Karpas-422 (cell line): ENCODE results near the gene CALML5. TPM values are rescaled to one million over a fixed set of nuclear protein-coding genes. Genes with fewer than 3 reads are reported as not detected.

Source experiments
- DNase-seq: peaks from one replicate; pipeline ENCODE4 v3.0.0-alpha.2; 2015
- H2AFZ ChIP-seq: fragments of 200-600 bp; sonication (generic); 2 replicates; pipeline ENCODE4 v1.6.1; 2014; ENCODE audit warnings: antibody characterized with exemption, low read length, mixed read lengths
- H3K27ac ChIP-seq: fragments of 200-600 bp; sonication (generic); 2 replicates; pipeline ENCODE4 v1.5.1; 2014; ENCODE audit warnings: mild to moderate bottlenecking, low read length, moderate library complexity
- H3K27me3 ChIP-seq: fragments of 200-600 bp; sonication (generic); 2 replicates; pipeline ENCODE4 v1.6.1; 2014; ENCODE audit warnings: low read length, mixed read lengths
- H3K36me3 ChIP-seq: fragments of 200-600 bp; sonication (generic); 2 replicates; pipeline ENCODE4 v1.6.1; 2014; ENCODE audit warnings: low read length, mixed read lengths; ENCODE audit not compliant: insufficient read depth
- H3K4me1 ChIP-seq: fragments of 200-600 bp; sonication (generic); 2 replicates; pipeline ENCODE4 v1.6.1; 2014; ENCODE audit warnings: mild to moderate bottlenecking, low read length, mixed read lengths
- H3K4me2 ChIP-seq: fragments of 200-600 bp; sonication (generic); 2 replicates; pipeline ENCODE4 v1.6.1; 2014; ENCODE audit warnings: low read length, low read depth, mild to moderate bottlenecking; ENCODE audit not compliant: poor library complexity, severe bottlenecking
- H3K4me3 ChIP-seq: fragments of 200-600 bp; sonication (generic); 2 replicates; pipeline ENCODE4 v1.5.1; 2014; ENCODE audit warnings: mild to moderate bottlenecking, antibody characterized with exemption, low read length, mixed read lengths
- H3K79me2 ChIP-seq: fragments of 200-600 bp; sonication (generic); 2 replicates; pipeline ENCODE4 v1.6.1; 2014; ENCODE audit warnings: mild to moderate bottlenecking, low read length, mixed read lengths
- H3K9ac ChIP-seq: fragments of 200-600 bp; sonication (generic); 2 replicates; pipeline ENCODE4 v1.6.0; 2014; ENCODE audit warnings: low read length
- H3K9me2 ChIP-seq: fragments of 200-600 bp; sonication (generic), shearing (Covaris generic); replicated peaks from 2 replicates; pipeline ENCODE4 v1.6.0; 2014; ENCODE audit warnings: mild to moderate bottlenecking, low read length, moderate library complexity; ENCODE audit not compliant: insufficient read depth
- H3K9me3 ChIP-seq: fragments of 300-700, 200-600 bp; sonication (generic); 2 replicates; pipeline ENCODE4 v1.6.1; 2014; ENCODE audit warnings: low read length, mixed read lengths
- H4K20me1 ChIP-seq: fragments of 200-600 bp; sonication (generic); 2 replicates; pipeline ENCODE4 v1.6.1; 2014; ENCODE audit warnings: mild to moderate bottlenecking, antibody characterized with exemption, low read length, low read depth; ENCODE audit not compliant: insufficient read depth
- total RNA-seq: library from RNA; depleted of rRNA; stranded (reverse); fragments of >200 nt; shearing (Covaris generic); gene quantifications from 2 replicates; pipeline ENCODE4 v1.2.3, GENCODE V29; 2014; ENCODE audit warnings: low replicate concordance

The CALML5 gene
- total RNA-seq, 1 experiment from 2014 or later, result not detected

DNA sequence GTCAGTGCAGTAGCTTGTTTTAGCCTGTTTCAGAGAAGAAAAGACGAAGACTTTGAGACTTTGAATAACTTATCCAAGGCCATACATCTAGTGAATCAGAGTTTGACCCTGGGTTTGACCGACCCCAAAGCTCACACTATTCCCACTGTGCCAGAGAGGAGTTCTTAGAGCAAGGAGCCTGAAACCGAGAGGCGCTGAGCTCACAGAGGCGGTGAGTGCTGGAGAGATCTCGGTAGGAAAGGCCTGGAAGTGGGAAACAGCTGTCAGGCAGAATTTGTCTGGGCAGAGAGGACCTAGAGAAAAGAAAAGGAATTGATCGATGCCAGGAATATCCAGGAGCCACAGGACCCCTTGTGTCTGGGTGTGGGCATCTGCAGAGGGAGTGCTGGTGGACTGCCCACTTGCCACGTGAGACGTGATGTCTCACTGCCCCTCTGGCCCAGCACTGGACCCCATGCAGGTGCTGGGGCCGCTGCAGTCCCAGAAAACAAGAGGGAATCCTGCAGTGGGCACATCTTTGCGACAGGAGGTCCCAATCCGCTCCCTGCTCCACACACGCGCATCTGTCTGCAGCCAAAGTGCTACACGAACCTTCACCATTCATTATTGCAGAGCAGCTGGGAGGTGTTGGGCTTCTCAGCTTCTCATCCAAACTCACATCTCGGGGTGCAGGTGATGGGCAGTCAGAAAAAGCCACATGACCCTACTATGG is 31.6 kb upstream of the CALML5 start:
- Histone ChIP-seq H3K4me1 (no peaks in the 10 kb centered on the region), H3K27ac (no peak overlapping the region), H3K4me2 (no peak overlapping the region), H3K4me3 (no peak overlapping the region), H4K20me1 (no peaks in the 10 kb centered on the region), H3K9ac (no peak overlapping the region), H3K36me3 (no peaks in the 10 kb centered on the region), H3K9me3 (no peaks in the 10 kb centered on the region), H3K9me2 (no peaks in the 10 kb centered on the region), H3K79me2 (no peaks in the 10 kb centered on the region), H2AFZ (no peak overlapping the region), H3K27me3 (no peaks in the 10 kb centered on the region)
- no peak for DNase-seq

DNA sequence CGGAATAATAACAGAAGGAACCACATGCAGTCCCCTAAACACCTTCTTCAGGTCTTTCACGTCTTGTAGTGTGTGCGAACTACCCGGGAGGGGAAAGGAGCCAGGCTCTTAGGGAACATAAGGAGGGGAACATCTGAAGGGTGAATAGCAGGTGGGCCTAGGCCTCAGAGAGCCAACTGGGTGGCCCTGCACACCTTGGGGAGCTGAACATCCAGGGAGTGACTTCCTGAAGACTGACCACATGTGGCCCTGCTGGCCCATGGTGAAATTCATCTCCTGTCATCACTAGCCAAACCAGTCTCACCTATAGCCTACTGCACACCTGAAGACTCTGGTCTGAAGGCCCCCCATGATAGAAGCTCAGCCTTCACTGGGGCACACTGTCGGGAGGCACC is 31.0 kb upstream of the CALML5 start:
- Histone ChIP-seq H3K79me2 (no peaks in the 10 kb centered on the region), H3K27me3 (no peaks in the 10 kb centered on the region), H3K4me1 (no peaks in the 10 kb centered on the region), H3K9me3 (no peaks in the 10 kb centered on the region), H4K20me1 (no peaks in the 10 kb centered on the region), H3K4me2 (no peak overlapping the region), H3K27ac (no peak overlapping the region), H3K9ac (no peak overlapping the region), H2AFZ (no peak overlapping the region), H3K36me3 (no peaks in the 10 kb centered on the region), H3K4me3 (no peak overlapping the region), H3K9me2 (no peaks in the 10 kb centered on the region)
- DNase-seq, result no peak

DNA sequence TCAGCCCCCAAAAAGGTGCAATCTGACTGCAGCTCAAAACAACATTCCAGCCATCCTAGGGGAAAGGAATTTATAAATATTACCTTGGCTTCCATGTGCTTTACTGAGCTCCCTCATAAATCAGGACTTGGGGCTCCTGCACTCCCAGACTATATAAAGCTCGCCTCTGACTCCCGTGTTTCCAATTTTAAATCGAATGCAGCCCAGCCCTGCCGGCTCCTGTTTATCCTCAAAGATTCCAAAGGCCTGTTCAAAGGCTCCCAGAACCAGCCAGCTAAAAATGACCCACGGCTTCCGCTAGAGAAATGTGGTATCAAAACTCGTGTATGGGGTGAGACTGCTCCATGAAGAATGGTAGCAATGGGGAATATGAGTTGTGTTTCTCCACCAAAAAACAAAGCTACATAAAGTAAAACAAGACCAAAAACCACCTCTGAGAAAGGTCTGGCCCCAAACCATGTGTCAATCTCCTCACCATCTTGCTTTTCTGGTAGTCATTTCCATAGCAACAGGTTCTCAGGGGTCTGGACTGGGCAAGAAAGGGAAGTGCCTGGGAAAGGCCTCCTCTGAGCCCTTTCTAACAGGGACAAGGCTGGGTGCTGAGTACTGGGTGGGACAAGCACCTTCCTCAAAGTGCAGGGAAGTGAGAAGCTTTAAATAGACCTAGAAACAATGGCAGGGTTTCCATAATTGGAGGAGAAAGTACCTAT is 30.5 kb upstream of the CALML5 start:
- H3K4me2 ChIP-seq, result no peak overlapping the region
- no peak overlapping the region for H2AFZ ChIP-seq
- no peaks in the 10 kb centered on the region for H3K79me2 ChIP-seq
- H3K27ac ChIP-seq, result no peak overlapping the region
- H3K9me3 ChIP-seq, result no peaks in the 10 kb centered on the region
- no peaks in the 10 kb centered on the region for H4K20me1 ChIP-seq
- no peaks in the 10 kb centered on the region for H3K9me2 ChIP-seq
- H3K9ac ChIP-seq, result no peak overlapping the region
- no peaks in the 10 kb centered on the region for H3K27me3 ChIP-seq
- no peaks in the 10 kb centered on the region for H3K4me1 ChIP-seq
- H3K4me3 ChIP-seq, result no peak overlapping the region
- no peak for DNase-seq
- H3K36me3 ChIP-seq, result no peaks in the 10 kb centered on the region

DNA sequence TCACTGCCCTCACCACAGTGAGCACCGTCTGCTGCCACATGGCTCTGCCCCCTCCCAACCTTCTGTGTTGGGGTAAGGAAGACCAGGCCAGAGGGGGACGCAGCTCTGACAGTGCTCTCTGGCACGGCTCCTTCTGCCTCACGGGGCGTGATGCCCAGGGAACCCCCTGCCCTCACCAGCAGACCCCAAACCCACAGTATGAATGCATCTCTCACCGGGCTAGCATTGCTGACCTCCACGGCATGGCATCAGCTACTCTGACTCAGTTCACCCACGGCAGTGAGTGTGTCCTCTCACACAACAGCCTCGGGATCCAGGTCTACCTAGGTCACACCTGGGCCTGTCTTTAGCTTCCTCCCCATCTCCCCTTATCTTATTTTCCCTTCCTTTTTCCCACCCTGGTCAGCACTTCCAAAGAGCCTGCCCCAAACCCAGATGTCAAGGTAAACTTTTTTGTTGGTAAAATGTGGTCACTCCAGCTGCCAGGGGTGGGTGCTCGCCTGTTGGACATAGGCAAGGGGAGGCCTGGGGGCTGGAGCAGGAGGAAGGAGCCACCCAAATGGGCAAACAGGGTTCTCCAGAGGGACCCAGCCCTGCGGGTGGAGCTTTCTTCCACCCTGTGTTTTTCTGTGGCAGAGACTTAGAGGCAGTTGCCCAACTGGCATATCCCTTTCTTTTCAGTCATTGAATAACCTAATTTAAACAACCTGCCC is 29.8 kb upstream of the CALML5 start:
- H2AFZ ChIP-seq, result no peak overlapping the region
- no peak for DNase-seq
- no peak overlapping the region for H3K4me2 ChIP-seq
- H3K27me3 ChIP-seq, result no peaks in the 10 kb centered on the region
- H3K27ac ChIP-seq, result no peak overlapping the region
- H3K9me2 ChIP-seq, result no peaks in the 10 kb centered on the region
- H3K79me2 ChIP-seq, result no peaks in the 10 kb centered on the region
- no peak overlapping the region for H3K9ac ChIP-seq
- no peaks in the 10 kb centered on the region for H3K36me3 ChIP-seq
- no peak overlapping the region for H3K4me3 ChIP-seq
- no peaks in the 10 kb centered on the region for H3K9me3 ChIP-seq
- H4K20me1 ChIP-seq, result no peaks in the 10 kb centered on the region
- H3K4me1 ChIP-seq, result no peaks in the 10 kb centered on the region

DNA sequence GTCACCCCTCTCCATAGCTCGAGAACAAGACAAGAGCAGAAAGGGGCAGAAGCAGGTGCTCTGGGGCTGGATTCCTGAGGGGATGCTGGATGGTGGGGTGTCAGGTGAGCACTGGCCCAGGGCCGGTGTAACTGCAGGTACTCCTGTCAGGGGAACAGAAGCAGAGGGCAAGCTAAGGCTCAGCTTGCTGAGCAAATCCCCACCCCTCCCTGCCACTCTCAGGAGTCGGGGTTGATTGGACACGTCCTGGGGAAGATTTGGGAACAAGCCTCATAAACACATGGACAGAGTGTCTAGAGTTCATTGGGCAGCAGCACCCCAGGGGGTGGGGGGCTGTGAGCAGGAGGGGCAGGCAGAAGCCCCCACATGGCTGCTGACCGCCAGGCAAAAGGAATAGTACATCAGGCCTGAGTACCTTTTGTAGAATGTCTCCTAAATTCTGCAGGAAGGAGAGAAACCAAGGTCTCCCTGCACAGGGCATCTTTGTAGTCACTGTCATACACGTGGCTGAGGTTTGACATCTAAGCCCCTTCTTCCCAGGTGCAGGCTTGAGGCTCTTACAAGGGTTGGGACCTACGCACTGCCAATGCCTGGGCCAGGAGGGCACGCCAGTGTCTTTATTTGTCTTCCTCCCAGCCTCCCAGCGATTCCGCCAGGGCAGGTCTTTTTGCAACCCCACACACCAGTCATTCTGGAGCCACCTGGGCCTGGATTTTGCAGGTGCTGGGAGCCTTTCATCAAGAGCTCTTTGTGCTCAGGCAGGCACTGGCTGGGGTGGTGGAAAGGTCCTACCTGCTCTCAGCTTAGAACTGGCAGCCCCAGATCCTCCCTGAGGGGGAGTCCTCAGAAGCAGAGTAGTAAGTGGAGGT is 28.2 kb upstream of the CALML5 start:
- Histone ChIP-seq H3K9ac (no peak overlapping the region), H3K27me3 (no peaks in the 10 kb centered on the region)
- DNase-seq, result no peak

DNA sequence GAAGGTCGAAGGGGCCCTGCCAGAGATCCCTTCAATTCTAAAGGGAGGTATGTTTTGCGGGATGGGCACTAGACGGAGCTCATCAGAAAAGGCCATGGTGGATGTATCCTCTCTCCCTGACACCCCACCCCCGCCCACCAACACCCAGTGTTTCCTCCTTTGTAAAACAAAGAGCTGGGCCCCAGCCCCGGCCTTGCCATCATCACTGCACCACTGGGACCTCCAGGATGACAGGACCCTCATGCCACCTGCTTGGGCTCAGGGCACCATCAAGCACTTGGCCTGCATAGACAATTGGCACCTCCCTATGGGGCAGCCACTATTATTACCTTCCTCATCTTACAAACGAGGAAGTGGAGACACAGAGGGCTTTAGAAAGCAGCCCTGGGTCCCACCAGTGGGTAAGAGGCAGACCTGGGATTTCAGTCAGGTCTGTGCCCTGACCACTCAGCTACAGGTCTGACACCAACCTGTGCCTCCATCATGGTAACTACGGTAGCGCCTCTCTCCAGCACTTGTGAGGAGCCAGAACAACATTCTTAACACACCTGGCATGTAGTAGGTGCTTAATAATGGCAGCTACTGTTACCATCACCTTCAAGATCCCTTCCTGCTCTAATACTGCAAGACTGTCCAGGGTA is 27.4 kb upstream of the CALML5 start:
- H3K9me3 ChIP-seq, result no peaks in the 10 kb centered on the region
- no peaks in the 10 kb centered on the region for H3K79me2 ChIP-seq
- no peak overlapping the region for H3K9ac ChIP-seq
- H4K20me1 ChIP-seq, result no peaks in the 10 kb centered on the region
- no peak for DNase-seq
- H3K4me2 ChIP-seq, result no peak overlapping the region
- H3K9me2 ChIP-seq, result no peaks in the 10 kb centered on the region
- H3K27ac ChIP-seq, result no peak overlapping the region
- H2AFZ ChIP-seq, result no peak overlapping the region
- no peak overlapping the region for H3K4me3 ChIP-seq
- H3K4me1 ChIP-seq, result no peaks in the 10 kb centered on the region
- H3K36me3 ChIP-seq, result no peaks in the 10 kb centered on the region
- no peaks in the 10 kb centered on the region for H3K27me3 ChIP-seq

More for the DNA sequence above, 28.2 kb upstream of the CALML5 start:
- Histone ChIP-seq H3K36me3 (no peaks in the 10 kb centered on the region), H3K27ac (no peak overlapping the region), H3K4me1 (no peaks in the 10 kb centered on the region), H3K4me3 (no peak overlapping the region), H3K79me2 (no peaks in the 10 kb centered on the region), H3K9me2 (no peaks in the 10 kb centered on the region), H3K4me2 (no peak overlapping the region), H2AFZ (no peak overlapping the region), H4K20me1 (no peaks in the 10 kb centered on the region), H3K9me3 (no peaks in the 10 kb centered on the region)

DNA sequence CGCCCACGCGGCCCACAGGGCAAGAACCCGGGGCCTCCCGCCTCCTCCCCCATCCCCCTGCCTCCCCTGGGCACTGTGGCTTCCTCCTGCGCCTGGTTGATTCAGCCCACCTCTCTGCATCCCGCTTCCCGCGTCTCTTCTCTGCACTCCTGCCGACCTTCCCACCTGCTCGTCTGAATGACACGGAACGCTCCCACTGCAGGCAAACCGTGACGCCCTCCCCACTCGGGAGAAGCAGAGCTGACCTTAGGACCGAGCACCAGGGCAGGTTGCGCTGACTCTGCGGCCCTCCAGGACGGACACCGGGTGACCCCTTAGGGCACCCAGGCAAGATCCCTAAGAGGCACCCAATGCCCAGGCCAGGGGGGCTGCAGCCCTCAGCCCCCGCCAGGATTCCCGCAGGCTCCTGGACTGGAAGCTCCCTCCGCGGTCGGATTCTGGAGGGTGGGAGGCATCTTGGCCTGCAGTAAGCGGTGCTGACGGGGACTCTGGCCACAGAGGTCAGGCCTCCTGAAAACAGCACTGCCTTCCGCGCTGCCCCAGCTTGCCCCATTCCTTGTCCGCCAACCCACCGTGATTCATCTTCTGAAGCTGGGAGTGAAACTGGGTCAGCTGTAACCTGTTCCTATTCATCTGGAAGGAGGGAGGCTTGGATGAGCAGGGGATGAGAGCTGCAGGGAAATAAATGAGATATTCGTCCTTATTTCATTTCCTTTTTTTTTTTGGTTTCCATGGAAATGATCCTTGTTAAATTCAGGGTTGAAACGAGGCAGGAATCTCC is 26.4 kb upstream of the CALML5 start:
- Histone ChIP-seq H3K79me2 (no peaks in the 10 kb centered on the region), H3K9me3 (no peaks in the 10 kb centered on the region), H4K20me1 (no peaks in the 10 kb centered on the region), H3K4me2 (no peak overlapping the region), H3K4me1 (no peaks in the 10 kb centered on the region), H3K9me2 (no peaks in the 10 kb centered on the region), H2AFZ (no peak overlapping the region), H3K9ac (no peak overlapping the region), H3K4me3 (no peak overlapping the region), H3K27ac (no peak overlapping the region), H3K36me3 (no peaks in the 10 kb centered on the region), H3K27me3 (no peaks in the 10 kb centered on the region)
- DNase-seq, result no peak
